Amniotic epithelial cell (primary cell): Measurements from ENCODE around the gene MAP3K19.
"Not testable (repeated sequence)": the region's sequence is repeated elsewhere in the genome, so short reads cannot be mapped to it uniquely, and the experiment has no call there.

Experiments
- DNase-seq: peaks from one replicate; pipeline ENCODE4 v3.0.0-alpha.2; 2010; ENCODE audit warnings: low read depth

MAP3K19 gene

GRCh38 chr2:134980639-134981038 lies 66.6 kb downstream of the MAP3K19 start:
- DNase-seq = no peak

- DNase-seq = no peak
Measured at GRCh38 chr2:134979221-134979620, 68.0 kb downstream of the MAP3K19 start.

- not testable (repeated sequence) for DNase-seq
Measured at GRCh38 chr2:134977104-134977503, 70.1 kb downstream of the MAP3K19 start.

GRCh38 chr2:134976074-134976702 lies 71.1 kb downstream of the MAP3K19 start:
- DNase-seq = no peak

- DNase-seq = no peak
Measured at GRCh38 chr2:134975281-134976009, 71.8 kb downstream of the MAP3K19 start.

- DNase-seq = no peak
Measured at GRCh38 chr2:134973241-134974138, 73.8 kb downstream of the MAP3K19 start.

GRCh38 chr2:134967166-134967565 lies 80.1 kb downstream of the MAP3K19 start:
- not testable (repeated sequence) for DNase-seq

- no peak for DNase-seq
Measured at GRCh38 chr2:134957477-134957876, 89.8 kb downstream of the MAP3K19 start.

GRCh38 chr2:134955744-134956143 lies 91.5 kb downstream of the MAP3K19 start:
- no peak for DNase-seq

- DNase-seq = no peak
Measured at GRCh38 chr2:134954065-134954464, 93.2 kb downstream of the MAP3K19 start.

- DNase-seq = peak; percentile 9
Measured at GRCh38 chr2:134952608-134953007, 94.6 kb downstream of the MAP3K19 start.

GRCh38 chr2:134950886-134951285 lies 96.4 kb downstream of the MAP3K19 start:
- no peak for DNase-seq

- DNase-seq = no peak
Measured at GRCh38 chr2:134949981-134950708, 97.1 kb downstream of the MAP3K19 start.

- no peak for DNase-seq
Measured at GRCh38 chr2:134946073-134946472, 101.2 kb downstream of the MAP3K19 start.

- no peak for DNase-seq
Measured at GRCh38 chr2:134944975-134945374, 102.3 kb downstream of the MAP3K19 start.

- DNase-seq = no peak
Measured at GRCh38 chr2:134943540-134943939, 103.7 kb downstream of the MAP3K19 start.

GRCh38 chr2:134936691-134937090 lies 110.6 kb downstream of the MAP3K19 start:
- no peak for DNase-seq

GRCh38 chr2:134934641-134935040 lies 112.6 kb downstream of the MAP3K19 start:
- DNase-seq = peak; percentile 34

GRCh38 chr2:134934150-134934549 lies 113.1 kb downstream of the MAP3K19 start:
- no peak for DNase-seq

GRCh38 chr2:134933732-134934131 lies 113.5 kb downstream of the MAP3K19 start:
- DNase-seq = no peak

- no peak for DNase-seq
Measured at GRCh38 chr2:134932864-134933526, 114.3 kb downstream of the MAP3K19 start.
